Measurements from ENCODE around the gene SGO2. TPM values are rescaled to one million over a fixed set of nuclear protein-coding genes. Genes with fewer than 3 reads are reported as not detected.
A peak's percentile ranks its signal among the peaks of the same experiment; 100 is the strongest.

Gene SGO2
- total RNA-seq, 6 experiments from 2014 or later = 10.6 to 22.3 (median 20.5) TPM

DNA sequence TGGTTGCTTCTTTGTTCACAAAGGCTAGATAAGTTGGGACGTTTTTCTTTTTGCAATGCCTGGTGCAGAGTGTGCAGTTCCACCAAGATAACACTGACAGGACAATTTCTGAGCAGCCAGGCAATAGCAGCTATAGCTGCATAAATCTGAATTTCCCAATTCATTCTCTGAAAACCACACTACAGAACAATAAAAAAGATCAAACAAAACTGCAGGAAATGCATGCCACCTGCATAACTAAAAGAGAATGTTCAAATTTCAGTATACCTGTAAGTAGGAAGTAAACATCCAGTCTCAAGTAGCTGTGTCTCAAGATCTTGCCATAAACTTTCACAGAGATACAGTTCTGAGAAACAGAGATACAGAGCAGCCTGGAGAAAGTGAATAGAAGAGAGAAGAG lies 10.9 kb upstream of the SGO2 start:
- Mint-ChIP-seq H3K4me3 (no peak overlapping the region), H3K4me1 (ENCODE audit: low read depth) (peaks cover 4% of the 10 kb centered on the region), H3K9me3 (peaks cover 16% of the 10 kb centered on the region), H3K36me3 (ENCODE audit: low read depth) (peaks cover 9% of the 10 kb centered on the region; the same call in 1 of the 2 replicates), H3K27ac (no peak overlapping the region), H3K27me3 (ENCODE audit: insufficient read depth) (peaks cover 9% of the 10 kb centered on the region)
- no peak for TF ChIP-seq CTCF (IDR thresholded peaks at IDR 0.05)
- DNase-seq = no peak

GRCh38 chr2:200523158-200523557 lies 2.8 kb upstream of the SGO2 start:
- Mint-ChIP-seq H3K27me3 (ENCODE audit: insufficient read depth) (peaks cover 8% of the 10 kb centered on the region), H3K9me3 (no peaks in the 10 kb centered on the region), H3K4me1 (ENCODE audit: low read depth) (peaks cover 22% of the 10 kb centered on the region), H3K36me3 (ENCODE audit: low read depth) (no peaks in the 10 kb centered on the region), H3K27ac (no peak overlapping the region), H3K4me3 (no peak overlapping the region)
- no peak for DNase-seq
- TF ChIP-seq CTCF (IDR thresholded peaks at IDR 0.05) = no peak

GRCh38 chr2:200523604-200524003 lies 2.4 kb upstream of the SGO2 start:
- Mint-ChIP-seq H3K4me1 (ENCODE audit: low read depth) (peaks cover 26% of the 10 kb centered on the region), H3K27ac (no peak overlapping the region), H3K27me3 (ENCODE audit: insufficient read depth) (peaks cover 6% of the 10 kb centered on the region), H3K9me3 (no peaks in the 10 kb centered on the region), H3K36me3 (ENCODE audit: low read depth) (no peaks in the 10 kb centered on the region), H3K4me3 (no peak overlapping the region)
- TF ChIP-seq CTCF (IDR thresholded peaks at IDR 0.05) = no peak
- no peak for DNase-seq

DNA sequence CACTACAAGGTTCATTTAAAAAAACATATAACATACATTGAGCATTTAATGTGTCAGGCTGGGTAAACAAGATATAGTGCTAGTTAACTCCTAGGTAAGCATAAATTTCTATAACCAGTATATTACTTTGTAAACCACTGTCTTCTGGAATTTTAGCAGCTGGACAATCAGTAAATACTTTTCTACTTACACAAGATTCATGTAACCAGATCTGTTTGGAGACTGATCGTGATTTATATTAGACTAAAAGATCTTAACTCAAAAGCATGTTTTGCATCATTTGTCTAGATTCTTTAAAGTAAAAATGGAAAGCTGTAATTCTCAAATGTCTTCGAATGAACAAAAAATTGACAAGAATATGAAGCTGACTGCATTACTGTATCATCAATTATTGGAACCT lies 941 bp upstream of the SGO2 start:
- Mint-ChIP-seq H3K27ac (no peak overlapping the region), H3K4me1 (ENCODE audit: low read depth) (peaks cover 35% of the 10 kb centered on the region), H3K27me3 (ENCODE audit: insufficient read depth) (peaks cover 5% of the 10 kb centered on the region), H3K4me3 (peak overlapping the region; percentile 94; the same call in 1 of the 2 replicates), H3K9me3 (no peaks in the 10 kb centered on the region), H3K36me3 (ENCODE audit: low read depth) (no peaks in the 10 kb centered on the region)
- DNase-seq = no peak
- no peak for TF ChIP-seq CTCF (IDR thresholded peaks at IDR 0.05)

- Mint-ChIP-seq H3K36me3 (ENCODE audit: low read depth) (no peaks in the 10 kb centered on the region), H3K4me1 (ENCODE audit: low read depth) (peaks cover 35% of the 10 kb centered on the region), H3K4me3 (peak overlapping the region; percentile 94), H3K9me3 (no peaks in the 10 kb centered on the region), H3K27ac (peak overlapping the region; percentile 79), H3K27me3 (ENCODE audit: insufficient read depth) (peaks cover 5% of the 10 kb centered on the region)
- no peak for DNase-seq
- no peak for TF ChIP-seq CTCF (IDR thresholded peaks at IDR 0.05)
These were observed 491 bp upstream of the SGO2 start for GRCh38 chr2:200525551-200525881.

DNA sequence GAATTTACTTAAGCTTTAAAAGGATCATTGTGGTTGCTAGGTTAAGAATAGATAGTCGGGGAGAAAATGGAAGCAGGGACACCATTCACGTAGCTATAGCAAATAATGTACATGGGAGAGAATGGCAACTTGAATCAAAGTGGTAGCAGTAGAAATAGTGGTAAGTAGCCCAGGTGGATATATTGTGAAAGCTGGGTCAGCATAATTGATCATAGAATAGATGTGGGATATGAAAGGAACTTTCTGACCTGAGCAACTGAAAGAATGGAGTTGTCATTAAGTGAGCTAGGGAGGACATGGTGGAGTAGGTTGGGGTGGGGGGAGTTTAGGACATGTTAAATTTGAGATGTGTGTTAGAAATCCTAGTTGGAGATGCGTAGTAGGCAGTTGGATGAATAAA lies 2.2 kb downstream of the SGO2 start:
- peak overlapping the region; percentile 18; the same call in 1 of the 2 replicates for H3K27ac Mint-ChIP-seq
- no peak for TF ChIP-seq CTCF (IDR thresholded peaks at IDR 0.05)
- no peaks in the 10 kb centered on the region for H3K27me3 Mint-ChIP-seq (ENCODE audit: insufficient read depth)
- H3K9me3 Mint-ChIP-seq = no peaks in the 10 kb centered on the region
- H3K36me3 Mint-ChIP-seq (ENCODE audit: low read depth) = no peaks in the 10 kb centered on the region
- H3K4me3 Mint-ChIP-seq = peak overlapping the region; percentile 94; the same call in 1 of the 2 replicates
- H3K4me1 Mint-ChIP-seq (ENCODE audit: low read depth) = peaks cover 35% of the 10 kb centered on the region
- no peak for DNase-seq

Data from HFFc6 (cell line).